CD4-positive, alpha-beta T cell treated with Interferon gamma for 1 hour (primary cell): ENCODE measurements around the gene DNALI1.
A peak's percentile ranks its signal among the peaks of the same experiment; 100 is the strongest.
"Not testable (repeated sequence)": the region's sequence is repeated elsewhere in the genome, so short reads cannot be mapped to it uniquely, and the experiment has no call there.

Source experiments
- DNase-seq: peaks from one replicate; pipeline ENCODE4 v3.0.0-alpha.2; 2020

The DNALI1 gene

DNA sequence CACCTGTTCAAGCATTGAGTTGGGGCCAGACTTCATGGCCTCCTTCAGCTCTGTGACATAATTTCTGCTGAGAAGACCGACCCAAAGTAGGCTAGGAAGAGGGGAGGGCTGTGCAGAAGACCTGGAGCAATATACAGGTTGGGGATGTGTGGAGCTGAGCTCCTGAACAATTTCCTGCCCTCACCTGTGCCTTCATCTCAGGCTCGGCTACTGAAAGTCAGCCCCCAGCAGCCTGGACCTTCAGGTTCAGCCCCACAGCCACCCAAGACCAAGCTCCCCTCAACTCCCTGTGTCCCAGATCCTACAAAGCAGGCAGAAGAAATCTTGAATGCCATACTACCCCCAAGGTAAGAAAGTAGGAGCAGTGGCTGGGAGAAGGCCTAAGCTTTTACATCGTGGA is 662 bp downstream of the DNALI1 start:
- DNase-seq = no peak

DNA sequence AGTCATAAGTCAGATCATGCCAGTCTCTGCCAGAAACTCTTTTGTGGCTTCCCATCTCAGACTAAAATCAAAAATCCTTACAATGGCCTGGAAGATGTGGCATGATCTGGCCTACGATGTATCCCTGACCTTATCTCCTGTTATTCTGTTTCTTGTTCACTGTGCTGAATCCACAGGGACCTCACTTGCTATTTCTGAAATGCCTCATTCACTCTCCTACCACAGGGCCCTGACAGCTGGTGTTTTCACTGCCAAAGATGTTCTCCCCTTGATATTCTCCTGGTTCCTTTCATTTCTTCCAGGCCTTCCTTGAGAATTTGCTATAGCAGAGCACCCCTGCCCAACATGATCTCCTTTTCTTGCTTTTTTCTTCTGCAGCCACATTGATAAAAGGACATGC is 1.7 kb downstream of the DNALI1 start:
- DNase-seq = no peak

DNA sequence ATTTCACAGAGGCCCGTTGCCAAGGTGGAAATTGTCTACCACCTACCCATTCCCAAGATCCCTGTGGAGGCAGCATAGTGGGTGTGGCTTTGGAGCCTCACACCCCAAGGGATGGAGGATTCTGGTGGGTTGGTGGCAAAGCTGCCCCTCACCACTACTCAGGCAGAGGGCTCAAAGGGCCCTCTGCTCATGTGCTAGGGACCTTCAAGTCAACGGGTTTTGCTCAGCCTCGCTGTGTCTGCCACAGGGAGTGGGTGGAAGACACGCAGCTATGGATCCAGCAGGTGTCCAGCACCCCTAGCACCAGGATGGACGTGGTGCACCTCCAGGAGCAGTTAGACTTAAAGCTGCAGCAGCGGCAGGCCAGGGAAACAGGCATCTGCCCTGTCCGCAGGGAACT is 2.3 kb downstream of the DNALI1 start:
- no peak for DNase-seq

DNA sequence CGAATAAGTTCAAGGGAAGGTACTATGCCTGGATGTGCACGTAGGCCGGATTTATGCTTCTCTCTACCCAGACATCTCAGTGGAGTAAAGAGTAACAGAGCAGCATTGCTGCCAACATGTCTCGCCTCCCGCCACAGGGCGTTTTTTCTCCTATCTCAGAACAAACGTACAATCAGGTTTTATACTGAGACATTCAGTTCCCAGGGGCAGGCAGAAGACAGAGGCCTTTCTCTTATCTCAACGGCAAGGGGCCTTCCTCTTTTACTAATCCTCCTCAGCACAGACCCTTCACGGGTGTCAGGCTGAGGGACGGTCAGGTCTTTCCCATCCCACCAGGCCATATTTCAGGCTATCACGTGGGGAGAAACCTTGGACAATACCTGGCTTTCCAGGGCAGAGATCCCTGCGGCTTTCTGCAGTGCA is 3.2 kb downstream of the DNALI1 start:
- DNase-seq = not testable (repeated sequence)

DNA sequence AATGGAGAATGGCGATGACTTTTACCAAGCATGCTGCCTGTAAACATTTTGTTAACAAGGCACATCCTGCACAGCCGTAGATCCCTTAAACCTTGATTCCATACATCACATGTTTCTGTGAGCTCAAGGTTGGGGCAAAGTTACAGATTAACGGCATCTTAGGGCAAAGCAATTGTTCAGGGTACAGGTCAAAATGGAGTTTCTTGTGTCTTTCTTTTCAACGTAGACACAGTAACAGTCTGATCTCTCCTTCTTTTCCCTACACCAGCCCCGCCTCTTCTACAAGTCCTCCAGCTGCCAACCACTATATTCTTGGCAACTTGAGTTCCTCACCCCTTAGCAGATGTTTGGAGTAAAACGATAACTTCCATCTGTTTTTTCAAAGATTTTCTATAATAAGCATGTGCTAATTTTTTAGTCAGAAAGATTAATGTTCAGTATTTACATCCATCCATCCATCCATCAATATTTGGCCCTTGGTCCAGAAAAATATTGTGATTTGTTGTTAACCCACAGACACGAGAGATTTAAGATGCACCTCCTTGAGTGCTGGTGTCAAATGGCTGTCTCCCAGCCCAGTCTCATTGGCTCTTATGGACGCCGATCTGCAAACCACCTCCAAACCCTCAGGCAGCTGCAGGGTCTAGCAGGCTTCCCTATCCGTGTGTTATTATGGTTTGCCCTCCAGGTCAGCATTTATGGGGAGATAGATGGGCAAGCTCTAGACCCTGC is 3.8 kb downstream of the DNALI1 start:
- DNase-seq = no peak

DNA sequence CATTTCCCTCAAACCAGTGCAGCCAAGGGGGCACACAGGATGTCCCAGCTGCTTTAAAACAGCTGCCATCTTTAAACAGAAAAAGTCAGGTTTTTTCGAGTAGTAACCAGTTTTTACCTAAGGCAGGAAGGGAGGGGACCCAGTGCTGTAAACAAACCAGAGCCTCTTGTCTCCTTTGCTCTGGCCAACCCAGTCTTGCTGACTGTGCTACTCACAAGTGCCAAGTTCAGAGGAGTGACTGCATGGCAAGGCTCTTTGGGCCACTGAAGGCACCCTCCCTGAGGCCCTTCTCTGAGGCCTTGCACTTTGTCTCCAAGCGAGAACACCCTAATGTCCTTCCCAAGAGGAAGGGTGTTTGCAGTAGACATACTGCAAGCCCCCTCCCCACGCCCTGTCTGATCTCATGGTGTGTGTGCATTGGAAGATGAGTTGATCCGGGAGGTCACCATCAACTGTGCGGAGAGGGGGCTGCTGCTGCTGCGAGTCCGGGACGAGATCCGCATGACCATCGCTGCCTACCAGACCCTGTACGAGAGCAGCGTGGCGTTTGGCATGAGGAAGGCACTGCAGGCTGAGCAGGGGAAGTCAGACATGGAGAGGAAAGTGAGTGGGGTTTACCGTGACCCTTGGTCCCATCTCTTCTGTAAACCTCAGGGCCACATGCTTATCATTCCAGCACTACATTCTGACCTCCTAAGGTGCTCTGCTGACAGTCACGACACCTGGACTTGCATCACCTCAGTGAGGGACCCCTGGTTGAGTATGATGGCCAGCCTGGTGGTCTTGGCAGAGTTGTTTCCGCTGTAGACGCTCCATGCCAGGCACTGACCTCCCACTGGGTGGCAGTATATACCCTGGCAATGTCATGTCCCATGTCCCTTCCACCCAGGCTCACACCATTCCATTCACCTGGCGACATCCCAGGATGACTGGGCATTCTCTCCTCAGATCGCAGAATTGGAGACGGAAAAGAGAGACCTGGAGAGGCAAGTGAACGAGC is 4.7 kb downstream of the DNALI1 start:
- DNase-seq = no peak

DNA sequence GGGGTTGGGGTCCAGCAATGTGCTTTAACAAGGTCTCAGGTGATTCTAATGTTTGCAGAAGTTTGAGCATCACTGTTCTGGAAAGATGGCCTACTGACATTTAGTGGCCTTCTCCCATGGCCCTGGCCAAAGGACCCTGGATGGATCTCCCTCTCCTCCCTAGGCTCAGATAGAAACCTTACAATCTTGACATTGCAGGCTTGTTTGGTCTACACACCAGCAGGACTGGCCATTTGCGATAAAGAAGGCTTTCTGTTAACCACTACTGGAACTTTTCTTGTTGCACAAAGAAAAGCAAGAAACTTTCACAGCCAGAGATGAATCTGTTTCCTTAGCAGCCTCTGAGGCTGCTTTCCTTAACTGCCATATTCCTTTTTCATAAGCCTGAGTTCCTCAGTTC is 6.2 kb downstream of the DNALI1 start:
- no peak for DNase-seq

DNA sequence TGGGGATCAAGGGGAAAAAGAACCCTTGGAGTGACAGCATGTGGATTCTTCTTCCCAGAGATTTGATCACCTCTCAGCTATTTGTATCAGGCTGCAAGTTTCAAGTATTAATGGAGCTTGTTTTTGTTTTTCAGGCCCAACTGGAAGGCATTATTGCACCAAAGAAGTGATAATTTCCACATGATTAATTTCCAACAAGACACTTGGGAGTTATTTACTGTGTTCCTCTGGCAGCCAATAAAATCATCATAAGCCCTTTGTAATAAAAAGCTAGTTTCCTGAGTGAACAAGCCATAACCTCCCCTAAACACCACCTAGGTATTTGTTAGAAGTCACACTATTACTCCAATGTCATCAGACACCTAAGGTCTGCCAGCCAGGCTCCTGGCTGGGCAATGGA is 8.2 kb downstream of the DNALI1 start:
- DNase-seq = no peak

DNA sequence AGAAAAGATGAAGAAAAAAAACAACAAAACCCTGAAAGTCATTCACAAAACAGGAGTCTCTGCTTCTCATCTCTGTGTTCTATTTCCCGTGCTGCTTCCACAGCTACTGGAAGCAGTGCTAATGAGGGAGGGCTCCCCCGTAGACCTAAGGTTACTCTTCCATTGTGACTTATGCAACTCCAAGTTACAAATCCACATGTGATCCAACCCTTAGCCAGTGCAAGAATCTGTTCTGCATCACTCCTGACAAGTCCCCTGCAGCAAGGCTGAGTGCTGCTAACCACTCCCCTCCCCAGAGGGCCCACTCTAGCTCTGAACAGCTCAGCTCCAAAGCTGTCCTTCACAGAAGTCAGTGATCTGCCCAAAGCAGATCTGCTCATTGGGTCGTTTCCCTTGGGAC is 10.3 kb downstream of the DNALI1 start:
- no peak for DNase-seq

DNA sequence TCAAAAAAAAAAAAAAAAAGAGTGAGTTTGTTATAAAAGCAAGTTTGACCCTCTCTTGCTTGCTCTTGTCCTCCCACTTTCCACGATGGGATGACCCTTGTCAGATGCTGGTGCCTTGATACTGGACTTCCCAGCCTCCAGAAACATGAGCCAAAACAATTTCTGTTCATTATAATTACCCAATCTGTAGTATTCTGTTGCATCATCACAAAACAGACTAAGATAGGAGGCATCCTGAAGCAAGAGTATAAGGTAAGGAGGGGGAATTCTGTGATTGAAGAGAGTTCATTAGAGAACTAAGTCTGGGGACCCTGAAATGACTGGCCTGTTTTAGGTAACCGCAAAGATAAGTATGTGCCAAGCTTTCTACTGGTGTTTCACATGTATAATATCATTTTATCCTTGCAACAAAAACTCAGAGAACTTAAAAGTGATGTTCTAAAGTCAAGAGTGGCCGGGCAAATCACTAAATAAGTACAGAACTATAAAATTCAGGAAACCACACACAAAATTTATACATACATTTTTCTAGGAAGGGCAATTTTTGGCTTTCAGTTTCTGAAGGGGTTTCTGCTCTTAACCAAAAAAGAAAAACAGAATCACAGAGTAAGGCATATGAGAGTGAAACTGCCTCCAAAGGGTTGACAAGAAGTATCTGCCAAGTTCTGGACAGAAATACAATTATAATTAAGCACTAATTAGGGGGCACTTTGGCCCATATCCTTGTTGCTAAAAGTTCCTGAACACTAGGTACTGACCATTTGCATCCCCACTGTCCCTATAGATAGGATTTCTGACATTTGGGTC is 14.0 kb downstream of the DNALI1 start:
- no peak for DNase-seq

DNA sequence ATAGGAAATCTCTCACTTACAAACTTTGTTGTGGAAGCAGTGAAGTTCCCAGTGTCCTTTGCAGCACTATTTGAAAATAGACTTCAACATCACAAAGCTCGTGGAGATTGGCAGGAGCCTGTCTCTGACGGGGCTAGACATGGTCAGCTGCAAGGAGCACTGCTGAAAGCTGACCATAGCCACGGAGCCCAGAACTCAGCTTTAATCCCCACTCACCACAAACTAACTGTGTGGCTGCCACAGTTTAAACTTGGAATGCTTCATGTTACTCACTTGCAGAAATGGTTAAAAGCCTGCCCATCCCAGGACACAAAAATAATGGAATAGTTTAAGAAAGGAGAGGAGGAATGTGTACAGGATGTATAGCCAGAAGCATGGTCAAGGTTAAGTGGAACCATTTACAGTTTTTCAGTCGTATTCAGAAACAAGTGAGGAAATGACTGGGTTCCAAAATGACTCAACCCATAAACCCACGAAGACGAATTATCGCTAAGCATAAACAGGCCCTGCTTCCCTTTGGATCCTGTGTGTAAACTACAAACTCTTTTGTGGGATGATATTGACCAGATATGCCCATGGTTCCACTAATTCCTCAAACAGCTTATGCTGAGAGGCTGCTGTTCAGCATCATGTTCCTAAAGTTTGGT is 18.2 kb downstream of the DNALI1 start:
- no peak for DNase-seq

DNA sequence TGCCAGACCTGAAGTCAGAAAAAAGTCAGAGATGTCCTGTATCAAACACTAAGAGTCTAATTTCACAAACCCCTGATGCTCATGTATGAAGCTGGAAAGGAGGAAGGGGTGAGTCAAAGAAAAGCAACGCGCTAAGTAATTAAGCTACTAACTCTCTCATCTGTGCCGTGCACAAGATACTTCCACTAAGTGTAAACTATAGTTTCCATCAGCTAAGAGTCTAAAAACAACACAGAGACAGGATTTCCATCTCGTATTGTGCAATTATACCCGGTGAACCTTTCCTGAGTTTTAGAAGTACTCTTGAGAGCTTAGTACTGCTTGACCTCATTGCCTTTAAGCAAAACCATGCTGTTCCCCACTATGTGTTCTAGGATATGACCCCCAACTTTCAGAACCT is 19.0 kb downstream of the DNALI1 start:
- DNase-seq = no peak

DNA sequence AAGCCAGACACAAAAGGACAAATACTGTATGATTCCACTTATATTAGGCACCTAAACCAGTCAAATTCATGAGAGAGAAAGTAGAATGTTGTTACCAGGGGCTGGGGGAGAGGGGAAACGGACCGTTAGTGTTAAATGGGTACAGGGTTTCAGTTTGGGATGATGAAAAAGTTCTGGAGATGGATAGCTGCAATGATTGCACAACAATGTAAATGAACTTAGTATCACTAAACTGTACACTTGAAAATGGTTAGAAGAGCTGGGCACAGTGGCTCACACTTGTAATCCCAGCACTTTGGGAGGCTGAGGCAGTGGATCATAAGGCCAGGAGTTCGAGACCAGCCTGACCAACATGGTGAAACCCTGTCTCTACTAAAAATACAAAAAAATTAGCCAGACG is 27.8 kb downstream of the DNALI1 start:
- DNase-seq = not testable (repeated sequence)

DNA sequence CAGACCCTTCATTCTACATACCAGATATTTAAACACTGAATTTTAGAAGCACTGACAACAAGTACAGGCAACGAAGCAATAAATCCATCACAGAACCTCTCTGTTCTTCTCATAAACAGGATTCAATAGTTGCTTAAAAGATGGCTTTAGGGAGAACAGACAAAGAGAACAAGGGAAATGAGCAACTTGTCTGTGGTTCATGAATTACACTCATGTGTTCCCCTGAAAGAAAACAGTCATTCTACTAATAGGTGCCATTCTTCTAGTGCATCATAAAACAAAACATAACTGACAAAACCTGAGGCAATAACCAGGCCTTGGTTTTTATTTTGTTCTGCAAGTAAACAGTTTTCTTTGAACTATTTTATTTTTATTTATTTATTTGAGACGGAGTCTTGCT is 32.2 kb downstream of the DNALI1 start:
- DNase-seq = no peak

DNA sequence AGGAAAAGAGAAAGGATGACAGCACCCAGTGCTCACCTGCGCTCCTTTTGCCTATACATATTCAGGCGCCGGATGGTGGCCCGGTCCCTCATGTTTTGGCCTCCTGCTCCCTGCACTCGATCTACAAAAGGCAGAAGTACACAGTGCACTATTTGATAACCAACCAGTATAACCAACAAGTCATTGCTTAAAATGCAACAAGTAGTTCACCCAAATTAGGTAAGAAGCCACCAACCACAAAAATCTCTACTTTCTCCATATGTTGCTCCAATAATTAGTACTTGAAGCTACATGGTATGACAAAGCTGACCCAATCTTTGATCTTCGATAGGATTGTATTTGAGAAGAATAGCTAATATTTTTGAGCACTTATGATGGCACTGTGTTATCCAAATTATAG is 37.0 kb downstream of the DNALI1 start:
- no peak for DNase-seq

DNA sequence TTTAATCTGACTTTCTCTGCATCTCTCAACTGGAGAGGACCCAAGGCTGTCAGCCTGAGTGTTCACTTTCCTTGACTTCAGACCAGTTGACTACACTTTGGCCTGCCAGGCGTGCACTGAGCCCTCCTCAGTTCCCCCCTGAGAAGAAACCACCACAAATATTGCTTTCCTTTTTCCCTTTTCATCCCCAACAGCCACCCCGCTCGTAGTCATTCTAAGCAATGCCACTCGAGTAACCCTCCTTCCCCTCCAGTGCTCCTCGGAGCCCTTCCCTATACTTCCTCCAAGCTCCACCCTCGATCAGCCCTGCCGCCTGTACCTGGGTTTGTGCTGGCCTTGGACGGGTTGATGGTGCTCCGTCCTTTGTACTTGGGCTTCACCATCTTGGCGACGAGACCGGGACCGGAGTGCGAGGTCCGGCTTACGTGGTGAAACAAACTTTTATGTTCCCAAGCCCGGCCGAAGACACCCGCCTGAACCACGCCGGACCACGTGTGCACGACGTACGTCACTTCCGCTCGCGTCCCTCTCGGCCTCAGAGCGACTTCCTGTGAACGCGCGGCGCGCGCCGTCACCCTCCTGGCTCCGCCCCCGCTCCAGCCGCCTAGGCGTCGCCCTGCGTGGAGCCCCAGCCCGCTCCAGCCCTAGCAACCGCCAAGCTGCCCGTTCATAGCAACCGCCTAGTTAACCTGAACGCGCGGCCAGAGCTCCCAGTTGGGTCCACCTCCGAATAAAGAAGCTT is 38.9 kb downstream of the DNALI1 start, which contains the start of gene GNL2:
GNL2 (minus strand) TSS at position 498 of the 742 bp plus-strand sequence; CDS start at position 383, 115 bp downstream.
- DNase-seq = peak; percentile 97

DNA sequence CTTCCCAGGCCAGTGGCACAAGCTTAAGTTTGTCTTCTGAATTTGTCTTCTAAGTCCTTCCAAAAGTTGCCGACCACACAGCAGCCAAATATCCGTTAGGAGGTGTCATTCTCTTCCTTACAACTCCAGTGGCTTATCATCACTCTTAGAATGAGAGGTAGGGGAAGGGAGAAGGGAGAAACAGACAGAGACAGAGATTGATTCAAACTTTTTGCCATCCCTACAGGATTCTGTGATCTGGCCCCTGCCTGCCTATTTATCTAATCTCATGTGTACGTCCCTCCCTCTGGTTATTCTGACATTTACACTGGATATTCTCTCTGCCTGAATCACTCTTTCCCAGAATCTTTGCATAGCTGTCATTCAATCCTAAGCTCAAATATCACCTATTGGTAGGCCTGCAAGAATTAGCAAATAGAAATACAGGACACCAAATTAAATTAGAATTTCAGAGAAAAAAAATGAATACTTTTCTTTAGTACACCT is 39.5 kb downstream of the DNALI1 start:
- DNase-seq = no peak

DNA sequence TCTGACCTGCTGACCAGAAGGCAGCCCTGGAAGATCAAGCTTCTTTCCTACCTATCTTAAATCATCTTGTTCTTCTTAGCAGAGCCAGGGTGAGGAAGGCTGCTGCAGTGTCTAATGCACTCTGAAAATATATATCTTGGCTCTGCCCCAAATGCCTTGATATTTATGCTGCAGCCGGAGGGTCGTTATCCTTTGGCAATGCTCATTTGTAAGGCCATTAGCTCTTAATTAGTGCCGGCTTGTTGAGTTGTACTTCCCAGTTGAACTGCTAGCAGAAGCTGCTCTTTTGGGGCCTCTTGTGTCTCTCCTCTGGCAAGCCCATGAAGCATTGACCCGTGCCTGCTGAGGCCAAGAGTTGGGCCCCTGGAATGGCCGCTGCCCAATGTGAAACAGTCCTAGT is 43.2 kb downstream of the DNALI1 start:
- DNase-seq = no peak

DNA sequence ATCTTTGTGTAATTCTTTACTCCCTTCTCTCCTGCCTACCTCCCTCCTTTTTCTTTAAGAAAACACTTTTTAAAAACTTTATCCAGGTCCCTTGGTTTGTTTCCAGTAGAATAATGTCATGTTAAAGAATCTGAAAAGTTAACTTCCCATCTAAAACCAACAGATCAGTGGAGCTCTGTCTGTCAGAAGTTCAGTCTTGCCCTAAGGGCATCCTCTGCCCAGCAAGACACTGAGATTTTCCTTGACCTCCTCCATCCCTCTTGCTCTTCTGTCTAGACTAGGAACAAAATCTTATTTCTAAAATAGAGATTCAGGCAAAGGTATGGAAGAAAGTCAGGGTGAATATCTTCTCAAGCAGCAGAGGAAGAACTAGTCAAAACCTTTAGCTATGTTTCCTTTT is 44.7 kb downstream of the DNALI1 start:
- DNase-seq = no peak

DNA sequence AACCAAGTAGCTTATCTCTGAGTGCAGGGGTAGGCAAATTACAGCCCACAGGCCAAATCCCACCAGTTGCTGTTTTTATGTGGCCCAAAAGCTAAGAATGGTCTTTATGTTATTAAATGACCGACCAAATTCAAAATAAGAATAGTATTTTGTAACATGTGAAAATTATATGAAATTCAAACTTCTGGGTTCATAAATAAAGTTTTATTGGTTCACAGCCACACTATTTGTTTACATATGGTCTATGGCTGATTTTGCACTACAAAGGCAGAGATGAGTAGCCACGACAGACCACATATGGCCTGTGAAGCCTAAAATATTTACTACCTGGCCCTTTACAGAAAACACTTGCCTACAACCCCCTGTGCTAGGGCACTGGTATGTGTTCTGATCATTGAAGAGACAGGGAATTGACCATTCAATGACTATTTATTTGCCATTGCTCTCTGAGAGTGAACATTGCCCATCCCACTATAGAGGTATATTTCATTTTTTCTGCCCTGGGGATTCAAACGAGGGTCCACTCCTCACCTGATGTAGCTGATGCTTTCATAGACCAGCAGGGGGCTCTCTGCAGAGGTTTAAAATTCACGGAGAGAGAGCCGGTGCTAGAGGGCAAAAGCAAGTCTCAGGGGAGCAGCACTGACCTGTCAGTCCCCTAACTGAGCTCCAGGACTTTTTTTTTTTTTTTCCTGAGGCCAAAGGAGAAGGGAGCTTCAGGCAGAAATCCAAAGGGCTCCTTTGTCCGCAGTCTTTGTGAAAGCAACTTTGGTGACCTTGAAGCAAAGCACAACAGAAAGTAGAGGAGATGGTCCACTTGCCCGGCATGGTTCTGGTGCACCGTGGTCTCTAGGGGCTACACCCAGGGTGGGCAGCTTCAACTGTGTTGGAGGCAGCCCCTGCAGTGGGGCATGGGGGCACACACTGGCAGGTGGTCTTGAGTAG is 46.3 kb downstream of the DNALI1 start:
- peak; percentile 13 for DNase-seq
